DMS79 (cell line): Measurements from ENCODE around the gene CCDC92.
"Not testable (repeated sequence)": the region's sequence is repeated elsewhere in the genome, so short reads cannot be mapped to it uniquely, and the experiment has no call there.

Source experiments
- DNase-seq: peaks from one replicate; lab custom pipeline; 2025; lab: John Stamatoyannopoulos, UW

CCDC92 gene

GRCh38 chr12:123936471-123936870 is 36.2 kb downstream of the CCDC92 start:
- DNase-seq: no peak

DNA sequence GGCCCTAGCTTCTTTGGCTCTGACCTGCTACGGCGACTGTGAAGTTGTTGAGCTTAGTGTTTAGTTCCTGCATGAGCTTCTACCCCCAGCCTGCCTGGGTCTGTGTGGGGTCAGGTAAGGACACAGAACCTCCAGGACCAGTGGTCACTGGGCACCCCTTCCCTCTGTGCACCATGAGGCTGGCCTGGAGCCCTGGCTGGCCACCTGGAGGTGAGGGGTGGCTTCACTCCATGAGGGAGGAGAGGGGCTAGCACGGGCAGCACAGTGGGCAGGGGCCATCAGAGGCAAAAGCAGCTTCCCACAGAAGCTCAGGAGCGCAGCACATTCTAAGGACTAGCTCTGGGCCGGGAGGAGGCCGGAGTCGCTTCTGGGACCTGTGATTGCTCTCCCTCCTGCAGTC is 36.7 kb downstream of the CCDC92 start:
- DNase-seq: no peak

DNA sequence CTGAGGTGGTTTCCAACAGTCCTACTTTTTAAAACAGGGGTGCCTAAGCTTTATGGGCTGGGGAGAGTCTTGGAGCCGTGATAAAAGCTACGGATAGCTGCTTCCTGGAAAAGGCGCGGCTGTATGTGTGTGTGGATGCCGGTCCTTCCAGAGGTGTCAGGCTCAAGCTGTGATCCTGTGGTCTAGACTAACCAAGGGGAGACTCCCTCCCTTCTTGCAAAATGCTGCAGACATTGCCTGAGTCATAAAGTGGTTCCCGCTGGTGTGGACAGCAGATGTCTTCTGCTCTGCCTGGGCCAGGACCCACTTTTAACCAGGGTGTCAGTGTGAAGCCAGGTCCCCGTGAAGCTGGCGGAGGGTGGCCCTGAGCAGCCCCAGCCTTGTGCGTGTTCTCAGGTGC is 37.8 kb downstream of the CCDC92 start:
- DNase-seq: no peak

- no peak for DNase-seq
These were observed 38.5 kb downstream of the CCDC92 start for GRCh38 chr12:123934016-123934620.

GRCh38 chr12:123933214-123933613 is 39.4 kb downstream of the CCDC92 start:
- DNase-seq: no peak

- peak; percentile 74 for DNase-seq
These were observed 40.8 kb downstream of the CCDC92 start for GRCh38 chr12:123931686-123932321.

DNA sequence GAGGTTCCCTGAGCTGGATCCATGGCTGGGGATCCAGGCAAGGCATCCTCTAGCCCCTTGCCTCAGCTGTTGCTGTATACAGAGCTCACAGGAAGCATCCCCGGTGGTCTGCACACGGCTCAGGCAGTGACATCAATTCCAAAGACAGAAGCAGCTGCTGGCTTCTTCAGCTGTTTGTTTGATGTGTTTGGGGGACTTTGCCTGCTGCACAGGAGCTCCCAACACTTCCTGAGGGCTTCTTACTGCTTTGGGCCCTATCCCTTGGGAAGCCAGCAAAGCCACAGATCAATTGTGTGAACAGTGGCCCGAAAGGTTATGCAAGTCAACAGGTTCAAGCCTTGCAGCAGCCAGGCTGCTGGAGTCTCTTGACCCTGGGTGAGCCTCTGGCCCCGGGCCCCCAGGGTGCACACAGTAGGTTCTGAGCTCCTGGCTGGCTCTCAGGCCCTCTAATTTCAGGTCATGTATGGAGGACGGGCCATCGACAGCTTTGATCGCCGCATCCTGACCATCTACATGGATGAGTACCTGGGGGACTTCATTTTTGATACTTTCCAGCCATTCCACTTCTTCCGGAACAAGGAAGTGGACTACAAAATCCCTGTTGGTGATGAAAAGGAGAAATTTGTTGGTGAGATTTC is 42.6 kb downstream of the CCDC92 start:
- no peak for DNase-seq

DNA sequence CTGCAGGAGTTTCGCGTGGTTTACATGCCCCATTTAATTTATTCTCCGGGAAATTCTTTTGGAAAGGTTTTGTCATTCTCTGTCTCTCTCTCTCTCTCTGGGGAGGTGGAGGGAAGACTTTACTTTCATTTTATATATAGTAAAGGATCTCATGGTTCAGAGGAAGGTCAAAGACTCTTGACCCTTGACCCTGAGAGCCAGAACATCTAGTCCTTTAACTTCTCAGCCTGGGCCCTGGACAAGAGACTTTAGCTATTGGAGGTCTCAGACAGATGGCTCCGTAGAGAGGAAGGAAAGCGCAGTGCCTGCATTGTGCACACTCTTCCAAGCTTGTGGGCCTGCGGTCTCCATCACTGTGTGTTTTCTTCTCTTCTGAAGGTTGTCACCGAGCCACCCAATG is 43.7 kb downstream of the CCDC92 start:
- no peak for DNase-seq

- DNase-seq: peak; percentile 40
These were observed 44.3 kb downstream of the CCDC92 start for GRCh38 chr12:123928274-123928865.

GRCh38 chr12:123924539-123924938 is 48.1 kb downstream of the CCDC92 start:
- no peak for DNase-seq

- DNase-seq: no peak
These were observed 48.7 kb downstream of the CCDC92 start for GRCh38 chr12:123923927-123924326.

- no peak for DNase-seq
These were observed 49.6 kb downstream of the CCDC92 start for GRCh38 chr12:123923038-123923437.

DNA sequence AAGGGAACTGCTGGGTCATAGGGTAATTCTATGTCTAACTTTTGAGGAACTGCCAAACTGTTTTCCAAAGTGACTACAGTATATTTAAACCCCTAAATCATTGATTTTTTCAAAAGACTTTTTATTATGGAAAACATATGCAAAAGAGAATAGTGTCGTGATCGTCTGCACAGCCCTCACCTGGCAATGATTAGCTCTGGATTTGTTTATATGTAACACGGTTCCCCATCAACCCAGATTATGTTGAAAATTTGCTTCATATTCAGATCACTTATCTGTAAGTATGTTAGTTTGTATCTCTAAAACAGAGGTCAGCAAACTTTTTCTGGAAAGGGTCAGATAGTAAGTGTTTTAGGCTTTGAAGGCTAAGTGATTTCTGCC is 52.7 kb downstream of the CCDC92 start:
- no peak for DNase-seq

GRCh38 chr12:123917337-123917850 is 55.2 kb downstream of the CCDC92 start:
- no peak for DNase-seq

DNA sequence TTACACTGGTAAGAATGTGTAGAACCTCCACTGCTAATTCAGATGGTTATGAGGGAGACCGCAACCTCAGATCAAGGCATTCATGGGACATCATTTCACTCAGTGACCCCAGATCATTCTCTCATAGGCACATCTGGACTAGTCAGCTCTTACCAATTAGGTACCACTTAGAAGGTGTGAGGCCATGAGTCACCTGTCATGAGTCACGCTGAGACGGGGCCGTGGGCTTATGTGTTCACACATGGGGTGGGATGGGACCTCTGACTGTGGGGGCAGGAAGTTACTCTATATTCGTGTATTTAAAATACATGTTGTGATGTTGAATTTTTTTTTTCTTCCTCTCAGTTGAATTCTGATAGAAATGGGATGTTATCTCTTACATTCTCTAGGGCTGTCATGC is 55.9 kb downstream of the CCDC92 start:
- DNase-seq: no peak

GRCh38 chr12:123914726-123915333 is 57.8 kb downstream of the CCDC92 start:
- DNase-seq: no peak

DNA sequence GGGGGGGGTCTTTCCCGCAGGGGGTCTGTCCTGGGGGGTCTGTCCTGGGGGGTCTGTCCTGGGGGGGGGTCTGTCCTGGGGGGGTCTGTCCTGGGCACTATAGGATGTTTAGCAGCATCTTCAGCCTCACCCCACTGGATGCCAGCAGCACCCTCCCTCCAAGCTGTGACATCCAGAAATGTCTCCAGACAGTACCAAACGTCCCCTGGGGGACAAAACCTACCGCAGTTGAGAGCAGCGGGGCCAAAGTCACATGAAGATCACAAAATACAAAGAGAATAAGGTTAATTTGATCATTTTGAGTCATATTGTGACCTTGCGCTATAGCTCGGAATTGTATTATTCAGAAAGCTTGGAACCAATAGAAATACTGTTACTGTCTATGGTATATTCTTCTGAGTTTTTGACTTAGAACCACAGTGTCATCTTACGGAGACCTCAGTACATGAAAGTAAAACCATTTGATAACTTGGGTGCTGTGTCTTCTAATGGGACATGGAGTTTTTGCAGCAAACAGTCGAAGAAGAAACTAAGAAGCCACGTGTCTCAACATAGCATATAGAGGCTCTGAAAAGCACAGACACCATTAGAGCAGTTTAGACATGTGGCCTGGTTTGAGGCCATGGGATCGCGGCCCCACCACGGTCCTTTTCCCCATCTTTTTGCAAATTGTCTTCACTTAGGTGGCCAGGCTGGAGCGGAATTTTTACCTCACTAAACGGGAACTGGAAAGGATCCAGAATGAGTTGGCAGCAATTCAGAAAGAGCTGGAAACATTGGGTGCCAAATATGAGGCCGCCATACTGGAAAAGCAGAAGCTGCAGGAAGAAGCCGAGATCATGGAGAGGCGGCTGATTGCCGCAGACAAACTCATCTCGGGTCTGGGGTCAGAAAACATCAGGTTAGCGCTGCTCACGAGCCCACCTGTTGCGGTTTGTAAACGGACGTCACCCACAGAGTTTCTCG is 59.9 kb downstream of the CCDC92 start:
- DNase-seq: no peak

- not testable (repeated sequence) for DNase-seq
These were observed 60.8 kb downstream of the CCDC92 start for GRCh38 chr12:123911672-123912409.

- DNase-seq: no peak
These were observed 61.9 kb downstream of the CCDC92 start for GRCh38 chr12:123910761-123911193.

DNA sequence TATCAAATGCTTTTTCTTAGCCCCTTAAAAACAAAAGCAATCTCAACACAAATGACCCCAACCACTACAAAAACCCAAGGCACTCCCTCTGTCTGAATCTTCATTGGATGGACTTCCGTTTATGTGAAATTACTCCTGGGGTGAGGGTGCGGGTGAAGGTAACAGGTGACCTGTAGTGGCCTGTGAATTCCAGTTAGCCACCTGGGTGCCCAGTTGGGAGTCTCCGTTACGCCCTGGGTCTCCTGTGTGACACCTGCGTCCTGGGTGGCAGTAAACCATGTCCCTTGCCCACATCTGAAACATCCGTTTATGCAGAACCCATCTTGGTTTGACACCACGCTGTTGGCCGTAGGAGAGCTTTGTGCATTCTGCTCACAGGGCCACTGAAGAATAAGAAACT is 62.6 kb downstream of the CCDC92 start:
- DNase-seq: no peak
